Activated effector memory CD4-positive, alpha-beta T cell treated with Interleukin-2 at 50 U/mL for 16 hours (primary cell): ENCODE measurements around the gene TRAPPC13.
"Not testable (repeated sequence)": the region's sequence is repeated elsewhere in the genome, so short reads cannot be mapped to it uniquely, and the experiment has no call there.

Experiments used
- DNase-seq: peaks from one replicate; pipeline ENCODE4 v3.0.0-alpha.2; 2020

Gene TRAPPC13, protein sequence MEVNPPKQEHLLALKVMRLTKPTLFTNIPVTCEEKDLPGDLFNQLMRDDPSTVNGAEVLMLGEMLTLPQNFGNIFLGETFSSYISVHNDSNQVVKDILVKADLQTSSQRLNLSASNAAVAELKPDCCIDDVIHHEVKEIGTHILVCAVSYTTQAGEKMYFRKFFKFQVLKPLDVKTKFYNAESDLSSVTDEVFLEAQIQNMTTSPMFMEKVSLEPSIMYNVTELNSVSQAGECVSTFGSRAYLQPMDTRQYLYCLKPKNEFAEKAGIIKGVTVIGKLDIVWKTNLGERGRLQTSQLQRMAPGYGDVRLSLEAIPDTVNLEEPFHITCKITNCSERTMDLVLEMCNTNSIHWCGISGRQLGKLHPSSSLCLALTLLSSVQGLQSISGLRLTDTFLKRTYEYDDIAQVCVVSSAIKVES

DNA sequence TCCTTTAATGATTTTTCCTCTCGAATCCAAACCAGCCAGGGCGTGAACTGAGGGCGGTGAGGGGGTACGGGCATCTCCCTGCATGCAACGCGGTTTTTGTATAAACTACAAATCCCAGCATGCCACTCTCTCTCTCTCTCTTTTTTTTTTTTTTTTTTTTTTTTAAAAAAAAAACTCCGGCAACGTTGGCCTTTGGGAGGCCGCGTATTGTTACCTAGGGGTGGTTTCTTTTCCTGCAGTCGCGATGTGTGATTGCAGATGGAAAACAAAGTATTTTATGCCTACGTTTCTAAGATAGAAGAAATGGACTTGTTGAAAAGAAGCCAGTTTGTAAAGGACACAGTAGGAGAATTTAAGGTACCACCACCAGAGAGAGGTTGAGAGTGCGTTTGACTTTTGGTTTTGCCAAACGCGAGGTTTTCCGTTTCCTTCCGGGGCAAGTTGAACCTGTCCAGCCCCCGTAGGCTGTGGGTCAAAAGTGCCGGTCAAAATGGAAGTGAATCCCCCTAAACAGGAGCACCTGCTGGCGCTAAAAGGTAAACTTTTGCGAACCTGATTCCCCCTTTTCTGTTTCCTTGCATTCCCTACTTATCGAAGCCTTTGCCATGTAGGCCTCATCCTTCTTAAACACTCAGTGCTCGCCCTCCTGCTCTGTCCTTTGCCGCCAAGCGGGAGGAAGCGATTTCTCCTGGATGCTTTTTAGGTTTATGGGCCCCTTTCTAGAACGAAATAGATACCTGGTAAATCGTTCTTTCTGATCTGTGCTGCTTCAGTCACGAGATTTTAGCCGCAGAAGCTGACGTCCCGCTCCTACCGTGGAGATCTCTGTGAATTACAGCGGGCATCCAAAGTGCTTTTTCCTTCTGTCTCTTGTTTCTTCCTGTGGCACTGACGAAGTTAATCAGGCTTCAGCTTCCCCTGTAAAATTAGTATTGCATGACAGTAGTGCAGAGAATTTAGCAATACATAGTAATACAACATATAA, at the start of gene TRAPPC13, which contains the start of gene SHLD3:
Gene TRAPPC13, plus strand, starts transcription at position 457 of the 985 bp plus-strand sequence. Its CDS starts 34 bp downstream, at position 491.
Gene SHLD3, plus strand, starts transcription at position 457 of the 985 bp plus-strand sequence. CDS start 4,561 bp downstream, outside the sequence.
- peak; percentile 73 for DNase-seq

DNA sequence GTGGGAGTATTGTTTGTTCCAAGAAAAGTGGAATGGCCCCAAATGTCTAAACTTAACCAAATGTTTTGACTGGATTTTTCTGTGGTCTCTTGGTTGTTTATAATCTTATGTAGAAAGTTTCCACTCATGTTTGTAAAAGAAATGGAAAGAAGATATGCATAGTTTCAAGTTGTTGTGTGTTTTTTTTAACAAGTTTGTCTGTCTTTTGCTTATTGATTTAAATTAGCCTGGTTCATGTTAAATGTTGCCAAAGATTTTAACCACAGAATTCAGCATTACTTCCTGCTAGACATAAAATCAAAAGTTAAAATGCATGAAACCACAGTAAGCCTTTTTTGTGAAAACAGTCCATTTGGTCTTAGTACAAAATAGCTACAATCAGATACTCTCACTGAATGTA, 47.7 kb upstream of the TRAPPC13 start:
- DNase-seq = no peak

DNA sequence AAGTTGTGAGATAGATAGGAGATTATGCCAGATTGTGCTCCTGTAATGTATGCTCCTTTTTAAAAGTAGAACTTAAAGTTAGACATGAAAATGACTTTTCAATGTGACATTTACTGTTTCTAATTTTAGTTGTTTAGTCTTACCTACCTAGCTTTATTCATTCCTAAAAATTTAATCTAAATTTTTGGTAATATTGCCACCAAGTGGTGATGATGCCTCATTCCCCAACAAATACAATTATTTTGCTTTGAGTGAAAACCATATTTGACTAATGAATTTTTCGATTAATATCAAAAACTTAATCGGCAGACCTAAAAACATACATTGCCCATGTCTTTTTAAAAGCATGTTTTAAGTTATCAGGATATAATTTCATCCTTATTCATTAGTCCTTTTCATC, 36.1 kb upstream of the TRAPPC13 start:
- DNase-seq = no peak

DNA sequence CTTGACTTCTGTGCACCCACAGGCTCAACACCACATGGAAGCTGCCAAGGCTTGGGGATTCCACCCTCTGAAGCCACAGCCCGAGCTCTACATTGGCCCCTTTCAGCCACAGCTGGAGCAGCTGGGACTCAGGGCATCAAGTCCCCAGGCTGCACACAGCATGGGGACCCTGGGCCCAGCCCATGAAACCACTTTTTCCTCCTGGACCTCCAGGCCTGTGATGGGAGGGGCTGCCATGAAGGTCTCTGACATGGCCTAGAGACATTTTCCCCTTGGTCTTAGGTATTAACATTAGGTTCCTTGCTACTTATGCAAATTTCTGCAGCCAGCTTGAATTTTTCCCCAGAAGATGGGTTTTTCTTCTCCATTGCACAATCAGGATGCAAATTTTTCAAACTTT, 23.1 kb upstream of the TRAPPC13 start:
- not testable (repeated sequence) for DNase-seq

DNA sequence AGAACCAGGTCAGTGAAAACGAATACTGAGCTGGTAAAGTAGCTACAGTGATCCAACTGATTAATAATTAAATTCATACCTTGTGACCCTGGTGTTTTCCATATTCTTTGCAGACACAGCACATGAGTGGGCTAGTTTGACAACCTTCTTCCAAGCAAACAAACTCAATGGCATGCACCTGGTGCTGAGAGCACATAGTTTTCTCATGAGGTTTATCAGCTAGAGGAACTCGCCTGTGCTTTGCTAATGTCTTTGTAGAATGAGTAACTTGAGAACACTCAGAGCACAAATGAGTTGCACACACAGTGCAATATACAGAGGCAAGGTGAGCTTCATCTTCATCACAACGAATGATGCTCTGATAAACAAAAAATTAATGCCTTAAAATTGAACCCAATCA, 13.3 kb upstream of the TRAPPC13 start:
- no peak for DNase-seq

DNA sequence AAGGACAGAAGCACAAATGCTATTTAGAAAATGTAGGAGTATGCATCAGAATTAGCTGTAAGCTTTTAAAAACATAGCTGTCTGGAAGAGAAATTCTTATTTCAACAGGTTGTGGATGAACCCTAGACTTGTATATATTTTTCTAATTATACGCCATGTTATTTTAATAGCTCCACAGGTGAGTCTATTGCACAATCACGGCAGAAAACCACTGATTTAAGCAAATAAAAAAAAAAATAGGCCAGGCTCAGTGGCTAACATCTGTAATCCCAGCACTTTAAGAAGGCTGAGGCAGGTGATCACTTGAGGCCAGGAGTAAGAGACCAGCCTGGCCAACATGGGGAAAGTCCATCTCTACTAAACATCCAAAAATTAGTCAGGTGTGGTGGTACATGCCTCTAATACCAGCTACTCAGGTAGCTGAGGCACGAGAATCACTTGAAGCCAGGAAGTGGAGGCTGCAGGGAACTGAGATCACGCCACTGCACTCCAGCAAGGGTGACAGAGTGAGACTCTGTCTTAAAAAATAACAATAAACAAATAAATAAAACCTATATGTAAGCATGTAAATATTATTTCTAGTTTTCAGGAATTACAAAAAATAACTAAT, 12.4 kb upstream of the TRAPPC13 start:
- DNase-seq = no peak

DNA sequence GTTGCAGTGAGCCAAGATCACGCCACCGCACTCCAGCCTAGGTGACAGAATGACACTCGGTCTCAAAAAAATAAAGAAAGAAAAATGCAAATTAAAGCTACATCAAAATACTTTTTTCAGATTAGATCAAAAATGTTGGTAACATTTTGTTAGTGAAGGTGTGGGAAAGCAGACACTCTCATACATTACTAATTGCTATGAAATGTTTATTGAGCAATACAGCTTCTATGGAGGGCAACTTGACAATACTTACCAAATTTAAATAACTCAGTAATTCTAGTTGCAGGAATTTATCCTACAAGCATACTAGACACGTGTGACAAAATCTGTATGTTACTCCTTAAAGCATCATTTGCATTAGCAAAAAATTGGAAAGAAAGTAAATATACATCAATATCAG, 4.8 kb upstream of the TRAPPC13 start:
- DNase-seq = no peak

DNA sequence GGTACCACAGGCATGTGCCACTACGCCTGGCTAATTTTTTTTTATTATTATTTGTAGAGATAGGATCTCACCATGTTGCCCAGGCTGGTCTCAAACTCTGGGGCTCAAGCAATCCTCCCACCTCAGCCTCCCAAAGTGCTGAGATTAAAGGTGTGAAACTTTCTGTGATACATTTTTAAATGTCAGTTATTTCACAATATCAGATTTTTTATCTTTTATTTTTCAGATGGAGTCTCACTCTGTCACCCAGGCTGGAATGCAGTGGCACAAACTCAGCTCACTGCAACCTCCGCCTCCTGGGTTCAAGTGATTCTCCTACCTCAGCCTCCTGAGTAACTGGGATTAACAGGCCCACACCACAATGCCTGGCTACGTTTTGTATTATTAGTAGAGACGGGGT, 2.9 kb upstream of the TRAPPC13 start:
- DNase-seq = not testable (repeated sequence)

DNA sequence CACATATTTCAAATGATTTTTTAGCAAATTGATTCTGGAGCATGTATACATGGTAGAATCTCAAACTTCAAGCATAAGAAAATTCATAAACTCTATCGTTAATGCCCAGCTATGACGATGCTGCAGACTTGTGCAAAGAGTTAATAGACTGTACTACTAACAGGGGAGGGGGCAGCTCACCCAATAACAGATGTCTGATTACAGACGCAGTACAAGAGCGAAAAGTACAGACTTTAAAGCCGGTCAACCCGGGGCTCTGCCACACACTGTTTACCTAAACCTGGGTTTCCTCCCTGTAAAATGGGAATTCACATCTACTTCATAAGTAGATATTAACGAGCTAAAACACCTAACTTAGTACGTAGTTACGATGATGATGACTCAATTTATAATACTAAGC, 1.3 kb upstream of the TRAPPC13 start:
- no peak for DNase-seq

DNA sequence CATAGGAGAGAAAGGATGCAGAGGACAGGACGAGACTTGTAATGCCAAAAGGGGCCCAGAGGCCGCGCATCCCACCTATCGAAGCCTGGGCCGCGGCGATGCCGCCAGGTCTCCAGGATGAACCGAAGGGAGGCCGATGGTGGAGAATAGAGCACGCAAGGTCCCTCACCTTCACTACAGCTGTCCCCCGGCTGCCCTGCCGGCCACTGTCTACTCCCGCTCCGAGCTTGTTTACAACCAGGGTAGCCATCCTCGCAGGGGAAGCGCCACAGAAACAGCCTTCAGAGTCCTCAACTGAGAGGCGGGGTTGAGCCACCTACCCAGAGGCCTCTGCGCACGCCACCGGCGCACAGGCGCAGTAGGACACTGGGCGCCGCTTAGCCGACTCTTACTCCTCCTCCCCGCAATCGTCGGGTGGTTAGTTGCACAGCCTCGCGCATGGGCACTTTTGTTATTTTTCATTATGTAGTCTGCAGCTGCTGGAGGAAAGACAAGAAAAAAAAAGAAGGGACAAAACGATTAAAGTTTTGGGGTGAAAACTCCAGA, 729 bp upstream of the TRAPPC13 start, which contains the start of gene TRIM23:
Gene TRIM23, minus strand, starts transcription at position 309 of the 546 bp plus-strand sequence. Its CDS starts 59 bp downstream, at position 250.
- peak; percentile 90 for DNase-seq

DNA sequence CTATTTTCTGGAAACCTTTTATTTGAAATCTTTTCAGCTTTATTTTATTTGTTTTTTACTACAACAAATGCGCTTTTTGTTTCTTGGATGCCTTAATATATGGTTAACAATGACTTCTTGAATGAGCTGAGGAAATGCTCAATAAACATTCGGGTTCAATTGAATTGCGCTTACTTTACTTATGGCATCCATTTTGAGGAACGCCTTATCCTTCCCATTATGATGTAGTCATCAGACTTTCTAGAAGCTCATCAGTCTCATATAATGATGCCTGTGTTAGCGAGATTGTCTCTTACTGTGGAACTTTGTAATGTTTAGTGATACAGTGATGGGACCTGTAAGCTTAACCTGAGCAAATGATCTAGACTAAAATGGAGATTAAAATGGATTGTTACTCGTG, 916 bp downstream of the TRAPPC13 start:
- no peak for DNase-seq

DNA sequence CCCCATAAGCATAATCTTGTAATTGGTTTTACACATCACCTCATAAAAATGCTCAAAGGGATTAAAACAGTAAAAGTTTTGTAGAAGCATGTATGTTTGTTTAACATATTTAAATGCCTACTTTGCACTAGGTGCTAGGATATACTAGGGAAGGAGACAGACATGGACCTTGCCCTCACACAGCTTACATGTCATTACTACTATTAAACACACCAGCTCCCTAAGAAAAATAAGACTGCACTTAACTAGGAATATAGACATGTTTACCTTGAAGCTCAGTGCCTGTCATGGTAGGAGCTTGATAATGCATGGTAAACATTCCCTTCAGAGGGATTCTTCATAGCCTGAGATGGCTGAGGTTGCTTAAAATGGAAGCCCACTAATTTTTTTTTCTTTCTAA, 6.2 kb downstream of the TRAPPC13 start:
- DNase-seq = no peak

DNA sequence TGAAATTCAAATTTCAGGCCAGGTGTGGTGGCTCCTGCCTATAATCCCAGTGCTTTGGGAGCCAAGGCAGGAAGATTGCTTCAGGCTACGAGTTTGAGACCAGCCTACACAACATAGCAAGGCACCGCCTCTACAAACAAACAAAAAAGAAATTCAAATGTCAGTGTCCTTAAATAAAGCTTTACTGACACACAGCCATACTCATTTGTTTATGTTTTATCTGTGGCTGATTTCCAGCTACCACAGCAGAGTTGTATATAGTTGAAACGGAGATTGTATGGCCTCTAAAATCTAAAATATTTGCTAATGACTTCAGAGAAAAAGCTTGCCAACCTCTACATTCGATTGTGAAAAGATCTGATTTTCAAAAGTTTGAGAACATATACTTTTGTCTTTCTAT, 15.4 kb downstream of the TRAPPC13 start:
- DNase-seq = no peak

DNA sequence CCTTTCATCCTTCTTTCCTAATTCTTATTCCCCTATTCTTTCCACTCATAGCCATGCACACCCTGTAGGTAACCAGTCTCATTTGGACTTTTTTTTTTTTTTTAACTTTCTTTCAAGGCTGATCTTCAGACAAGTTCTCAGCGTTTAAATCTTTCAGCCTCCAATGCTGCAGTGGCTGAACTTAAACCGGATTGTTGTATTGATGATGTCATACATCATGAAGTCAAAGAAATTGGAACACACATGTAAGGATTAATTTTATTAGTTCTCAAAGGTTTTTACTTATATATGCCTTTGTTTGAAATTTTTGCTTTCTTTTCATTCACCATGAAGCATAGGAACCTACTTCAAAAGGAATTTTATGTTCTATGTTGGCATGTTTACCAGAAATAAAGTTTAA, 22.1 kb downstream of the TRAPPC13 start:
- no peak for DNase-seq

DNA sequence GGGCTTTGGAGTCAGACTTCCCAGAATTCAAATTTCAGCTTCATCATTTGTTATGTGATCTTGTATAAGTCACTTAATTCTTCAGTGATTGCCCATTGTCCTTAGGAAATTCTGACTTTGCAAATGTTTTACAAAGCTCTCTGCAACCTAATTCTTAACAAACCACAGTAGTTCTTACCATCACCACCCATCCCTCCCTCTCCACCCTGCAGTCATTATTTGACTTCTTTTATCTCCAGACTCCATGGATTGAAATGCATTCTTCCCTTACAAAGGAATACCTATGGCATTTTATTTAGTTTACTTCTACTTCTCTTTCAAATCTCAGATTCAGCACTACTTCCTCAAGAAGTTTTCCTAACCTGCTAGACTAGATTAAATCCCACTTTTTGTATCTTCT, 23.1 kb downstream of the TRAPPC13 start:
- no peak for DNase-seq

DNA sequence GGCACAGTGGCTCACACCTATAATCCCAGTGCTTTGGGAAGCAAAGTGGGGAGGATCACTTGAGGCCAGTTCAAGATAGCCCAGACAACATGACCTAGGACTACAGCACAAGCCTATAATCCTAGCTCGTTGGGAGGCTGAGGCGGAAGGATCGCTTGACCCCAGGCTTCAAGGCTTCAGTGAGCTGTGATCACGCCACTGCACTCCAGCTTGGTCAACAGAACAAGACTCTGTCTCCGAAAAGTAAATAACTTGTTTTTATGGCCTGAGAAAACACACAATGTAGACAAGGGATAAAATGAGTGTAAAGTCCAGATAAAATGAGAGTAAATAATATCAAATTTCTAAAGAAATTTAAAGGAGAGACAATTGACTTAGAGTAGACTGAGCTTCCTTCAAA, 26.3 kb downstream of the TRAPPC13 start:
- no peak for DNase-seq

DNA sequence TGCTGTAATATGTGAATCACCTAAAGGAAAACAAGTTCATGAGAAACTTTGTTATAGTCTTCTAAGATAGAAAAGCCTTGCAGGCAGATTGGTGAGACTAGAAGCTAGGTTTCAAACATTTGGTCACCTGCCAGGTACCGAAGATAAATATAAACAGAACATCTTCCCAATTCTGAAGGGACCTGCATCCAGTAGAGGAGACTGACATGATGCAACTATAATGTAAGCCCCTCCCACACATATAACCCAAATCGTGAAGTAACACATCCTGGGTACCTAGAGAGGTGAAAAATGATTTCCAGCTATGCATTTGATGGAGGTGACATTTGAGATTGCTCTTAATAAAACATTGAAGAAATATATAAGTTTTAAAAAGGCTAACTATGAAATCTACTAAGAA, 29.9 kb downstream of the TRAPPC13 start:
- no peak for DNase-seq

DNA sequence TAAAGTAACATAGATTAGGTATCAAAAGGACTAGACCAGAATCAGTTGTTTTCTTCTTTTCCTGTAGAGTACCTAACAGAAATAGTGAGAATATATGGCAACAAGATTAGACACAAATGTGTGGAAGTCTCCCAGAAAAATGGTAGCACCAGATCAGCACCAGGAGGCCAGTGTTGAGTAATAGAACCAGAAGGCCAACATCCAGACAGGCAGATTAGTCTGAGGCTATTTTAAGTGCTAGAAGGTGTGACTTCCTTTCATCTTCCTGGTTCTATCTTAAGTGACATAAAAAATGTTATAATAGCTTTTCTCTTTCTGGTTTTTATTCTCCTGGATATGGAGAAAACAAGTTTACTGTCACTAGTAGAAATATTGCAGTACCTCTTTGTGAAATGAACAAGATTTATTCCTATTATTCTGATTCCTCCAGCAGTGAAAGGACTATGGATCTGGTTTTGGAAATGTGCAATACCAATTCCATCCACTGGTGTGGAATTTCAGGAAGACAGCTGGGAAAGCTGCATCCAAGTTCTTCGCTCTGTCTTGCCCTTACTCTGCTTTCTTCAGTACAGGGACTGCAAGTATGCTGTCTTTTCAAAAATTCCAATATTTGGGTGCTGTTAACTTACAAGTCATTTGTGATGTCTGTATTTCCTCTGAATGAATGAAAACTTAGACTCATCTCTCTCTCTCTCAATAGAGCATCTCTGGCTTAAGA, 39.1 kb downstream of the TRAPPC13 start:
- DNase-seq = no peak

DNA sequence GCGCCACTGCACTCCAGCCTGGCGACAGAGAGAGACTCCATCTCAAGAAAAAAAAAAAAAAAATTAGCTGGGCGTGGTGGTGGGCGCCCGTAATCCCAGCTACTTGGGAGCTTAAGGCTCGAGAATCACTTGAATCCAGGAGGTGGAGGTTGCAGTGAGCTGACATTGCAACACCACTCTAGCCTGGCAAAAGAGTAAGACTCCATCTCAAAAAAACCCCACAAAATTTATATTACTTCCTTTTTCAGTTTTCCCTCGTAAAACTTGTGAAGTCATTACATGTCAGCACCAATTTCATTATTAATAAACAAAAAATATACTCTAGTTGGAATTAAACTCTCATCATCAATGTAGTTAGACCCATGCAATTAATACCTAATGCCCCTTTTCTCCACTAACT, 43.9 kb downstream of the TRAPPC13 start:
- no peak for DNase-seq

DNA sequence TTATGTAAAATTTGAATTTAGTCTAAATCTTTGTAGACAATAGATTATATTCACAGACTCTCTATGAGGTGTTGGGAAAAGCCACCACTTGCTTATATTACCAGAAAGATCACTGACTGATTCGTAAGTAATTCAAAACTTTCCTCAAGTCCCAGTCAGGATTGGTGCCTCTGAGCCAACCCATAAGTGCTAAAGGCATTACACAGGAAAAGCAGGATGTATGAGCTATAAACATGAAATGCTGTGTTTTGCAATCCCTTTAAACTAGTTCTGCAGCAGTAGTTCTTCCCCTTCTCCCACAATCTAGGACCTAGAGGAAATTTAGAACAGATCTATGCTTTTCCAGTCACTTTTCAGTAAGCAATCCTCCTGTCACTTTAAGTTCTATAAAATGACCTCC, 48.0 kb downstream of the TRAPPC13 start:
- DNase-seq = no peak

DNA sequence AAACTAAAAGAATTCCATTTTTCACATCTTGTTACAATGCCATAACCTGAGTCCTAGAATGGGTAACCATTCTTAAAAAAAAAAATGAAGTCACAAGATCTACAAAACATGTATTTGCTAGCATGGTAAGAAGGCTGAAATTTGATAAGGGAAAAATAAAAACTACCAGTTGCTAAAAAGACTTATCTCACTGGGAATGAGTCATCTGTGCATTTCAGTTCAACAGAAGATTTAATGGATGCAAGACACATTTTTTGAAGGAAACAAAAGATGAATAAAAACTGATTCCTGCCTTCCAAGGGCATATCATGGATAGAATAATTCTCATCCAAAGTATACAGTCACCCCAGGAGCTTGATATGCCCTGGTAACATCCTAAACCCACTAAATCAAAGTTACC, 49.9 kb downstream of the TRAPPC13 start:
- no peak for DNase-seq

DNA sequence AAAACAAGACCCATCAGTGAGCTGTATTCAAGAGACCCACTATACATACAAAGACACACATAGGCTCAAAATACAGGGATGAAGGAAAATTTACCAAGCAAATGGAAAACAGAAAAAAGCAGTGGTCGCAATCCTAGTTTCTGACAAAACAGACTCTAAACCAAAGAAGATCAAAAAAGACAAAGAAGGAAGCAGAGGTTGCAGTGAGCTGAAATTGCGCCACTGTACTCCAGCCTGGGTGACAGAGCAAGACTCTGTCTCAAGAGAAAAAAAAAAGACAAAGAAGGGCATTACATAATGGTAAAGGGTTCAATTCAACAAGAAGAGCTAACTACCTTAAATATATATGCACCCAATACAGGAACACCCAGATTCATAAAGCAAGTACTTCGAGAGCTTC, 51.2 kb downstream of the TRAPPC13 start:
- DNase-seq = not testable (repeated sequence)
